GM19099 (cell line): ENCODE data around the gene SNTG2.

Source experiments
- POLR2A ChIP-seq: IDR thresholded peaks from 3 replicates; pipeline ENCODE4 v1.6.1; 2011; ENCODE audit warnings: low read depth; ENCODE audit not compliant: insufficient read length; ENCODE audit errors: extremely low read depth

The SNTG2 gene

GRCh38 chr2:1414121-1414520 is 463.5 kb downstream of the SNTG2 start:
- TF ChIP-seq POLR2A = no peak

GRCh38 chr2:1415501-1415900 is 464.9 kb downstream of the SNTG2 start:
- TF ChIP-seq POLR2A = no peak
